Activated naive CD8-positive, alpha-beta T cell treated with anti-CD3 and anti-CD28 coated beads, Interleukin-2, amount 10 ng/mL, durations not matched to agents 7 days and 5 days (primary cell): ENCODE measurements around the gene CCND2. TPM values are rescaled to one million over a fixed set of nuclear protein-coding genes. Genes with fewer than 3 reads are reported as not detected.

Source experiments
- ATAC-seq: fragments of 150-1000 bp; cut with Tn5 transposase; one replicate; pipeline ENCODE4 v1.10.0; 2021; ENCODE audit warnings: low read depth, moderate library complexity
- POLR2A ChIA-PET: fragments of 350-600 bp; sonication (Branson Sonifier 250); formaldehyde crosslinking; loops from one replicate; lab custom pipeline; 2021; ENCODE audit warnings: antibody characterized with exemption; lab: Charles Lee
- DNase-seq: peaks from one replicate; pipeline ENCODE4 v3.0.0; 2021
- H3K27ac Mint-ChIP-seq: one replicate; pipeline ENCODE4 v1.8.0; 2022; ENCODE audit warnings: mild to moderate bottlenecking, mixed read lengths
- H3K27me3 Mint-ChIP-seq: one replicate; pipeline ENCODE4 v1.8.0; 2022; ENCODE audit warnings: mild to moderate bottlenecking, moderate library complexity, mixed read lengths
- H3K36me3 Mint-ChIP-seq: one replicate; pipeline ENCODE4 v1.8.0; 2021; ENCODE audit warnings: mild to moderate bottlenecking, mixed read lengths
- H3K4me1 Mint-ChIP-seq: one replicate; pipeline ENCODE4 v1.8.0; 2021; ENCODE audit warnings: mixed read lengths
- H3K4me3 Mint-ChIP-seq: one replicate; pipeline ENCODE4 v1.8.0; 2022; ENCODE audit warnings: mild to moderate bottlenecking, moderate library complexity, mixed read lengths
- H3K9me3 Mint-ChIP-seq: one replicate; pipeline ENCODE4 v1.8.0; 2021; ENCODE audit warnings: mixed read lengths
- total RNA-seq, 2 experiments: library from RNA; stranded (reverse); gene quantifications; one replicate each; pipeline ENCODE4 v1.2.3, GENCODE V29; 2021

CCND2 gene
- total RNA-seq, 2 experiments from 2014 or later = 417 to 438 TPM

- no peak for DNase-seq
- POLR2A ChIA-PET = interaction anchor here (0.6 kb wide), 1 partner anchor 225 kb away, joined by 3 read pairs; no protein-coding TSS in a partner anchor
- H3K27ac Mint-ChIP-seq = no peak overlapping the region
- peaks cover 8% of the 10 kb centered on the region for H3K4me1 Mint-ChIP-seq
- ATAC-seq = no peak
- no peak overlapping the region for H3K4me3 Mint-ChIP-seq
- H3K36me3 Mint-ChIP-seq = peaks cover 28% of the 10 kb centered on the region
- H3K9me3 Mint-ChIP-seq = no peaks in the 10 kb centered on the region
- no peaks in the 10 kb centered on the region for H3K27me3 Mint-ChIP-seq
Observed at GRCh38 chr12:4311776-4312175, 38.2 kb downstream of the CCND2 start.

GRCh38 chr12:4312251-4312650 is 38.7 kb downstream of the CCND2 start:
- Mint-ChIP-seq H3K27me3 (no peaks in the 10 kb centered on the region), H3K4me3 (no peak overlapping the region), H3K36me3 (peaks cover 24% of the 10 kb centered on the region), H3K9me3 (no peaks in the 10 kb centered on the region), H3K27ac (no peak overlapping the region), H3K4me1 (peaks cover 6% of the 10 kb centered on the region)
- ATAC-seq = no peak
- POLR2A ChIA-PET = interaction anchor here (0.6 kb wide), 1 partner anchor 224 kb away, joined by 3 read pairs; no protein-coding TSS in a partner anchor
- DNase-seq = no peak

- no peak for DNase-seq
- Mint-ChIP-seq H3K4me1 (peaks cover 33% of the 10 kb centered on the region), H3K36me3 (peaks cover 5% of the 10 kb centered on the region), H3K27ac (peak overlapping the region; percentile 92), H3K4me3 (peak overlapping the region; percentile 91), H3K27me3 (no peaks in the 10 kb centered on the region), H3K9me3 (no peaks in the 10 kb centered on the region)
- peak; percentile 27 for ATAC-seq
- POLR2A ChIA-PET = no interaction called here
Observed at GRCh38 chr12:4320497-4320852, 46.9 kb downstream of the CCND2 start.

GRCh38 chr12:4320853-4321701 is 47.5 kb downstream of the CCND2 start, which contains the start of gene TIGAR:
Gene TIGAR (plus strand): TSS chr12:4321213. CDS start chr12:4321272, 59 bp downstream.
- peak; percentile 96 for DNase-seq
- POLR2A ChIA-PET = interaction anchor here (1.4 kb wide), 1 partner anchor 30 kb away, joined by 3 read pairs; no protein-coding TSS in a partner anchor
- Mint-ChIP-seq H3K36me3 (peaks cover 6% of the 10 kb centered on the region), H3K4me1 (peaks cover 36% of the 10 kb centered on the region), H3K4me3 (peak within 1 kb of the TSS; percentile 91), H3K27me3 (no peaks in the 10 kb centered on the region), H3K9me3 (no peaks in the 10 kb centered on the region), H3K27ac (peak within 1 kb of the TSS; percentile 92)
- peak; percentile 99 for ATAC-seq

GRCh38 chr12:4322726-4323125 is 49.2 kb downstream of the CCND2 start:
- H3K36me3 Mint-ChIP-seq = peaks cover 6% of the 10 kb centered on the region
- no peaks in the 10 kb centered on the region for H3K9me3 Mint-ChIP-seq
- POLR2A ChIA-PET = interaction anchor here (0.6 kb wide), 1 partner anchor 439 kb away, joined by 3 read pairs; no protein-coding TSS in a partner anchor
- peak overlapping the region; percentile 20 for H3K27ac Mint-ChIP-seq
- H3K4me3 Mint-ChIP-seq = peak overlapping the region; percentile 44
- no peaks in the 10 kb centered on the region for H3K27me3 Mint-ChIP-seq
- H3K4me1 Mint-ChIP-seq = peaks cover 38% of the 10 kb centered on the region
- DNase-seq (no peak), ATAC-seq (no peak)

Other genes with a start within 250 kb of the CCND2 start
- gene TIGAR, start 47.5 kb downstream of the CCND2 start, total RNA-seq = 10 to 100 TPM in 1 of 2 experiments, 1 to 10 TPM in 1; 9.7 to 11.4 TPM
- not detected for gene FGF23, start 106.0 kb downstream of the CCND2 start, total RNA-seq
- not detected for gene FGF6, start 172.1 kb downstream of the CCND2 start, total RNA-seq